ENCODE measurements around the gene C19orf44.
"Not testable (repeated sequence)": the region's sequence is repeated elsewhere in the genome, so short reads cannot be mapped to it uniquely, and the experiment has no call there.

C19orf44 gene

GRCh38 chr19:16495982-16496612 lies at the start of gene C19orf44, which contains the start of gene CALR3:
C19orf44 (plus strand) TSS chr19:16496394; CDS start chr19:16500793, 4,399 bp downstream.
CALR3 (minus strand) TSS chr19:16496167; CDS start chr19:16496129, 38 bp downstream.
- peak; percentile 97 to 98 for DNase-seq

- DNase-seq: peak in 1 of 2 donors; percentile 21
Measured at GRCh38 chr19:16446724-16447368, 49.3 kb upstream of the C19orf44 start.

GRCh38 chr19:16448872-16449271 lies 47.3 kb upstream of the C19orf44 start:
- not testable (repeated sequence) for DNase-seq

- no peak for DNase-seq
Measured at GRCh38 chr19:16449330-16449961, 46.7 kb upstream of the C19orf44 start.

- no peak for DNase-seq
Measured at GRCh38 chr19:16452325-16452724, 43.9 kb upstream of the C19orf44 start.

GRCh38 chr19:16454351-16454918 lies 41.8 kb upstream of the C19orf44 start:
- DNase-seq: no peak

GRCh38 chr19:16455489-16455888 lies 40.7 kb upstream of the C19orf44 start:
- DNase-seq: no peak

- no peak for DNase-seq
Measured at GRCh38 chr19:16456652-16457194, 39.5 kb upstream of the C19orf44 start.

GRCh38 chr19:16457195-16457953 lies 38.8 kb upstream of the C19orf44 start:
- DNase-seq: no peak

GRCh38 chr19:16457954-16458331 lies 38.3 kb upstream of the C19orf44 start:
- DNase-seq: no peak

- no peak for DNase-seq
Measured at GRCh38 chr19:16458391-16459341, 37.5 kb upstream of the C19orf44 start.

GRCh38 chr19:16459680-16460079 lies 36.5 kb upstream of the C19orf44 start:
- no peak for DNase-seq

GRCh38 chr19:16460454-16460853 lies 35.7 kb upstream of the C19orf44 start:
- peak in 1 of 2 donors; percentile 38 for DNase-seq

- no peak for DNase-seq
Measured at GRCh38 chr19:16461630-16462051, 34.6 kb upstream of the C19orf44 start.

- no peak for DNase-seq
Measured at GRCh38 chr19:16462757-16463250, 33.4 kb upstream of the C19orf44 start.

- DNase-seq: no peak
Measured at GRCh38 chr19:16463341-16463990, 32.7 kb upstream of the C19orf44 start.

- no peak for DNase-seq
Measured at GRCh38 chr19:16463991-16464575, 32.1 kb upstream of the C19orf44 start.

- DNase-seq: no peak
Measured at GRCh38 chr19:16465239-16465638, 31.0 kb upstream of the C19orf44 start.

GRCh38 chr19:16466802-16467427 lies 29.3 kb upstream of the C19orf44 start:
- not testable (repeated sequence) for DNase-seq

GRCh38 chr19:16467581-16467980 lies 28.6 kb upstream of the C19orf44 start:
- DNase-seq: peak in 1 of 2 donors; percentile 19
